GM23338 (cell line): ENCODE measurements around the gene EML3. TPM values are rescaled to one million over a fixed set of nuclear protein-coding genes. Genes with fewer than 3 reads are reported as not detected.

ENCODE experiments used
- ATAC-seq: fragments of 200-7000 bp; cut with Tn5 transposase; 3 replicates; pipeline ENCODE4 v1.9.1; 2020
- DNase-seq: peaks from one replicate; pipeline ENCODE4 v3.0.0-alpha.2; 2015; ENCODE audit warnings: low spot score
- H2AFZ ChIP-seq: fragments of 200-600 bp; sonication (generic); 2 replicates; pipeline ENCODE4 v1.8.0; 2016; ENCODE audit warnings: antibody characterized with exemption, mild to moderate bottlenecking, moderate library complexity
- H3F3A ChIP-seq: fragments of 200-600 bp; sonication (generic); replicated peaks from 2 replicates; pipeline ENCODE4 v1.8.0; 2017; ENCODE audit warnings: antibody characterized with exemption, mixed run types, low read depth
- H3K27ac ChIP-seq: fragments of 200-600 bp; sonication (generic); 2 replicates; pipeline ENCODE4 v1.6.1; 2016; ENCODE audit warnings: low read depth
- H3K27me3 ChIP-seq: fragments of 200-600 bp; sonication (generic); 2 replicates; pipeline ENCODE4 v1.8.0; 2016; ENCODE audit warnings: mild to moderate bottlenecking, mixed run types, moderate library complexity; ENCODE audit not compliant: insufficient read depth
- H3K36me3 ChIP-seq: fragments of 200-600 bp; sonication (generic); 2 replicates; pipeline ENCODE4 v1.8.0; 2016; ENCODE audit warnings: mild to moderate bottlenecking; ENCODE audit not compliant: insufficient read depth
- H3K4me1 ChIP-seq: fragments of 200-600 bp; sonication (generic); 2 replicates; pipeline ENCODE4 v1.8.0; 2016; ENCODE audit warnings: mild to moderate bottlenecking, moderate library complexity; ENCODE audit not compliant: insufficient read depth
- H3K4me2 ChIP-seq: fragments of 200-600 bp; sonication (generic); 2 replicates; pipeline ENCODE4 v1.7.1; 2017; ENCODE audit warnings: mixed run types
- H3K4me3 ChIP-seq: fragments of 200-600 bp; sonication (generic); 2 replicates; pipeline ENCODE4 v1.6.1; 2016; ENCODE audit warnings: mixed run types
- H3K79me2 ChIP-seq: fragments of 200-600 bp; sonication (generic); replicated peaks from 2 replicates; pipeline ENCODE4 v1.8.0; 2017; ENCODE audit warnings: mild to moderate bottlenecking; ENCODE audit not compliant: insufficient read depth
- H3K9me2 ChIP-seq: fragments of 200-600 bp; sonication (generic); 2 replicates; pipeline ENCODE4 v1.8.0; 2017; ENCODE audit not compliant: insufficient read depth
- H4K20me1 ChIP-seq: fragments of 200-600 bp; sonication (generic); replicated peaks from 2 replicates; pipeline ENCODE4 v1.8.0; 2017; ENCODE audit warnings: mild to moderate bottlenecking; ENCODE audit not compliant: insufficient read depth
- H3K27ac Mint-ChIP-seq: 2 replicates; pipeline ENCODE4 v1.8.0; 2020; ENCODE audit warnings: inconsistent platforms, mild to moderate bottlenecking, moderate library complexity, mixed read lengths
- H3K27me3 Mint-ChIP-seq: 3 replicates; pipeline ENCODE4 v1.8.0; 2022; ENCODE audit warnings: low read depth, mild to moderate bottlenecking, moderate library complexity, mixed read lengths, inconsistent platforms; ENCODE audit not compliant: insufficient read depth, poor library complexity
- H3K36me3 Mint-ChIP-seq: 3 replicates; pipeline ENCODE4 v1.8.0; 2021; ENCODE audit warnings: low read depth, mild to moderate bottlenecking, inconsistent platforms, moderate library complexity, mixed read lengths
- H3K4me1 Mint-ChIP-seq: 3 replicates; pipeline ENCODE4 v1.8.0; 2020; ENCODE audit warnings: mild to moderate bottlenecking, inconsistent platforms, mixed read lengths
- H3K4me3 Mint-ChIP-seq: 3 replicates; pipeline ENCODE4 v1.8.0; 2021; ENCODE audit warnings: moderate library complexity, mild to moderate bottlenecking, inconsistent platforms, mixed read lengths
- H3K9me3 Mint-ChIP-seq: 3 replicates; pipeline ENCODE4 v1.8.0; 2020; ENCODE audit warnings: moderate library complexity, mild to moderate bottlenecking, inconsistent platforms, mixed read lengths
- CREB1 ChIP-seq: fragments of 250-450 bp; sonication (Bioruptor Pico); IDR thresholded peaks from 2 replicates; pipeline ENCODE4 v1.5.0; 2020; ENCODE audit warnings: low read depth, mild to moderate bottlenecking, moderate library complexity
- CTCF ChIP-seq, 2 experiments: fragments of 200-600 bp in 1 of 2; sonication (generic) in 1 of 2; conservative IDR thresholded peaks; 2 replicates each; pipeline versions ENCODE4 v1.5.1 to v1.6.1; 2016 to 2017; ENCODE audit warnings: antibody characterized with exemption in 2 of 2, low read depth in 2 of 2, mild to moderate bottlenecking in 2 of 2, moderate library complexity in 1 of 2
- ETS1 ChIP-seq: IDR thresholded peaks from 2 replicates; pipeline ENCODE4 v1.6.1; 2016; ENCODE audit warnings: antibody characterized with exemption
- EZH2 ChIP-seq: fragments of 200-600 bp; sonication (generic); IDR thresholded peaks from one replicate; pipeline ENCODE4 v1.8.0; 2017; ENCODE audit warnings: antibody characterized with exemption, mild to moderate bottlenecking, low read depth; ENCODE audit not compliant: unreplicated experiment
- EZH2phosphoT487 ChIP-seq: fragments of 200-600 bp; sonication (generic); IDR thresholded peaks from one replicate; pipeline ENCODE4 v1.8.1; 2018; ENCODE audit warnings: antibody characterized with exemption; ENCODE audit not compliant: unreplicated experiment
- JUNB ChIP-seq: IDR thresholded peaks from one replicate; pipeline ENCODE4 v1.6.1; 2016; ENCODE audit warnings: antibody characterized with exemption; ENCODE audit not compliant: unreplicated experiment
- NANOG ChIP-seq: IDR thresholded peaks from 2 replicates; pipeline ENCODE4 v1.6.1; 2016; ENCODE audit warnings: antibody characterized with exemption, borderline replicate concordance
- POLR2AphosphoS5 ChIP-seq: IDR thresholded peaks from 2 replicates; pipeline ENCODE4 v1.6.1; 2016; ENCODE audit warnings: antibody characterized with exemption, low read depth
- REST ChIP-seq: IDR thresholded peaks from one replicate; pipeline ENCODE4 v1.6.1; 2018; ENCODE audit warnings: antibody characterized with exemption; ENCODE audit not compliant: unreplicated experiment
- STAT1 ChIP-seq: IDR thresholded peaks from one replicate; pipeline ENCODE4 v1.6.1; 2016; ENCODE audit warnings: antibody characterized with exemption; ENCODE audit not compliant: unreplicated experiment
- ZNF114 ChIP-seq: fragments of 250-450 bp; sonication (Bioruptor Pico); IDR thresholded peaks from 2 replicates; pipeline ENCODE4 v1.5.0; 2020; ENCODE audit warnings: mild to moderate bottlenecking, moderate library complexity
- ZNF331 ChIP-seq: fragments of 250-450 bp; sonication (Bioruptor Pico); IDR thresholded peaks from 2 replicates; pipeline ENCODE4 v1.5.0; 2020; ENCODE audit warnings: low read depth, mild to moderate bottlenecking, moderate library complexity
- ZNF462 ChIP-seq: fragments of 250-450 bp; sonication (Bioruptor Pico); IDR thresholded peaks from 2 replicates; pipeline ENCODE4 v1.5.0; 2020; ENCODE audit warnings: mild to moderate bottlenecking, moderate library complexity
- polyA plus RNA-seq: library from polyadenylated mRNA; unstranded; fragments of >200 nt; fragmentation: Nextera tagmentation; extraction: Ambion mirVana; gene quantifications from 2 replicates; pipeline ENCODE4 v1.2.1, GENCODE V29; 2016
- total RNA-seq: library from RNA; depleted of rRNA; stranded (reverse); fragments of >200 nt; shearing (Covaris generic); gene quantifications from 2 replicates; pipeline ENCODE4 v1.2.3, GENCODE V29; 2014

EML3 gene
- total and polyA plus RNA-seq, 2 experiments from 2014 or later: 15.4 to 17.1 TPM

- no peaks in the 10 kb centered on the region for H3K27me3 ChIP-seq
- no peaks in the 10 kb centered on the region for H3K9me2 ChIP-seq
- TF ChIP-seq POLR2AphosphoS5 (no peak), EZH2 (no peak), ZNF114 (no peak), ZNF331 (CRISPR knock-in tag) (no peak), NANOG (no peak), ETS1 (no peak), JUNB (no peak), EZH2phosphoT487 (no peak), CREB1 (CRISPR knock-in tag) (no peak), CTCF (conservative IDR thresholded peaks at IDR 0.05; ENCODE audit: low read depth in 2 of 2) (no peak), REST (no peak), STAT1 (no peak), ZNF462 (CRISPR knock-in tag) (no peak)
- H3K4me1 ChIP-seq: peaks cover 7% of the 10 kb centered on the region; the same call in 1 of the 2 replicates
- no peak overlapping the region for H3K4me3 ChIP-seq
- peaks cover 10% of the 10 kb centered on the region; the same call in 1 of the 2 replicates for H3K36me3 ChIP-seq
- Mint-ChIP-seq H3K27me3 (peaks cover 10% of the 10 kb centered on the region), H3K4me3 (no peak overlapping the region; the same call in 2 of the 3 replicates), H3K27ac (no peak overlapping the region), H3K4me1 (peaks cover 16% of the 10 kb centered on the region), H3K36me3 (peaks cover 38% of the 10 kb centered on the region), H3K9me3 (peaks cover 2% of the 10 kb centered on the region; the same call in 1 of the 3 replicates)
- no peak overlapping the region for H2AFZ ChIP-seq
- H3K27ac ChIP-seq: no peak overlapping the region
- H4K20me1 ChIP-seq: peaks cover 19% of the 10 kb centered on the region
- H3K4me2 ChIP-seq: no peak overlapping the region
- H3K79me2 ChIP-seq: peaks cover 55% of the 10 kb centered on the region
- peaks cover 20% of the 10 kb centered on the region; the same call in 1 of the 2 replicates for H3F3A ChIP-seq
- ATAC-seq: no peak
- DNase-seq: no peak
Measured at GRCh38 chr11:62647609-62648005, 35.0 kb upstream of the EML3 start.
